HG03108 (cell line): ENCODE data around the gene RPTN.
"Not testable (repeated sequence)": the region's sequence is repeated elsewhere in the genome, so short reads cannot be mapped to it uniquely, and the experiment has no call there.

ENCODE experiments used
- ATAC-seq: cut with Tn5 transposase; IDR thresholded peaks from one replicate; pipeline ENCODE4 v1.9.1; 2021; ENCODE audit warnings: moderate library complexity; ENCODE audit not compliant: unreplicated experiment

Gene RPTN

DNA sequence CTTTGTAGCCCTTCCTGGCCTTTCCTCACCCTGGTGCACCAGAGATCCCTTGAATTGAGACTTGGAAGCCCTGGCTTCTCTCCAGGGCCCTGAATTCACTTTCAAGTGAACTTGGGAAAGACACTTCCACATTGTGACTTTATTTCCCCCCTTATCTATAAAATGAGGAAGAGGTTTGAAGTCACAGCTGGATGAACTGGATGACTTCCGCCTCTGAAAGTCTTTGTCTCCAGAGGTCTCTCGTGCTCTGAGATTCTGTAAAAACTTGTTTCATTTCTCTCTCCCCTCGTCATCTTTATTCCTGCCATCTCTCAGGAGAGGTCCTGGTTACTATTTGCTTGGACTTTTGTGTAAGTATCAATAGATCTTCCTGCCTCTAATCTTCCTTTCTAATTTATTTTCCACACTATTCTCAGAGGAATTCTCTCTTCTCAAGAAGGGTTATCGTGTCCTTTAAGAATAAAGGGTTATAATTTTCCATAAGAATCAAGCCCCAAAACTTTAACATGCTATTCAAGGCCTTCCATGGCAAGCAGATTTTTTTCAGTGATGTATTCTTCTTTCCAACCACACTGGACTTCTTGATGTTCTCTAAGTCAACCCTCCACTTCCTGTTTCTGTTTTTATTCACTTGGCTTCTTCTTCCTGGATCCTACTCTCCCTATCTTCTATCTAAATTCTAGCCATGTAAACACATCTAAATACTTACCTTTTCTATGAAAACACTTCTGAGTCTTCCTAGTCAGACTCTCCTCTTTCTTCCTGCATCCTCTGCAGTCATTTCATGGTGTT is 6.5 kb upstream of the RPTN start:
- ATAC-seq: no peak

DNA sequence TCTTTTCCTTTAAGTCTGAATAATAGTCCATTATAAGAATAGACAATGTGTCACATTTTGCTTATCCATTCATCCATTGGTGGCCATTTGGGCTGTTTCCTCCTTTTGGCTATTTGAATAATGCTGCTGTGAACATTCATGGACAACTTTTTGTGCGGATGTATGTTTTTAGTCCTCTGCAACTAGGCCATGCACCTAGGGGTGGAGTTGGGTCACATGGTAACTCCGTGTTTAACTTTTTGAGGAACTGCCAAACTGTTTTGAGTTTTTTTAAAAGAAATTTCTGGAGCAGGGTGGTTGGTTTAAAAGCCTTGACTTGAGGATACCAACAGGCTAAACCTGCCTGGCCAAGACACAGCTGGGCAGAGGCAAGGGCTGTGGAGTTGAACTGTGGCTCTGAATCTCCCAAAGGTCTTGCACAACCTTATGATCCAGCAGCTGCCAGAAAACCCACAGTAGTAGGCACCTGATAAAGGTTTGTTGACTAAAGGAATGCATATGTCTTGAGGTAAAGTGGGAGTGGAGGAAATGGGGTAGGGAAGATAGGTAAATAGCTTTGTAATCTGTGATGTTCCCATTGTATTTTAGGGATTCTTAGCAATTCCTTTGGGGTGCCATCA is 5.6 kb upstream of the RPTN start:
- no peak for ATAC-seq

DNA sequence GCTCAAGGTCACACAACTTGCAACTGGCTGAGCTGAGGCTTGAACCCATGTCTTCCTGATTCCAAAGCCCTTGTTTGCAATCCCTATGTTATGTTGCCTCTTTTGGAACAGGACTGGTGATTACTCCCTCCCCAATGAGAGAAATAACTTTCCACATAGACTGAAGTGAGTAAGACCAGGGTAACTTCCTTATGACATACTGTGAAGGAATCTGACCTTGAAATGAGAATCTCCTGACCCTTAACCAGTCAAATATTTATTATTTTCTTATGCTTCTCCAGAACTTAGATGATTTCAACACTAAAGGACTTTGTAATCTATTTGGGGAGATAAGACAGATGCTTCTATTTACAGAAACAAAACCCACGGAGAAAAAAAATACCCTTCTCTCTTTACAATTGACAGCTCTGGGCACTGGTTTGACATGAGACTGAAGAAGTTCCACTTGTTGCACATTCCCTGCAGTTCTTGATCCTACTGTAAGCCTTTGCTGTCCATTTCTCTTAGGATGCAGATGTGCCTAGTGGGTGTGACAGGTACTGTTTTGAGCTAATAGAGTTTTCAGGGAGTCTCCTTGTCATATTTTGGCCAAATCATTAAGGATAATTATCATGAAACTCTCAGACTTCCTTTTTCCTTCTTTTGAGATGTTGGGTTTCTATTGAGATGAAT is 3.9 kb upstream of the RPTN start:
- ATAC-seq: no peak

DNA sequence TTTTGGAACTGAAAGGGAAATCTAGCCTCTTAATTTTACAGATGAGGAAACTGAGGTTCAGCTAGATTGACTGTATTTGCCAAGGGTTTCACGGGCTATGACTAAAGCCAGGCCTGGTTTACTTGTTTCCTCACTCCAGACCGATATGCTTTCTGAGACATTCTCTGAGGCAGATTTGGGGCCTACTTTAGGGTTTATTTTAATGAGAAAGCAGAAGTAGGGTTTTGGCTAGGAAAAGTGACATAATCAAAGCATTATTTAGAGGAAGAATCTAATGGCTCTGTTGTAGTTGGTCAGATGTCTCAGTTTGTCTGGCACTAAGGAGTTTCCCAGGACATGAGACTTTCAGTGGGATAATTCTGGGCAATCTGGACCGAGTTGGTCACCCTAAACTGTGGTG is 1.5 kb upstream of the RPTN start:
- no peak for ATAC-seq

DNA sequence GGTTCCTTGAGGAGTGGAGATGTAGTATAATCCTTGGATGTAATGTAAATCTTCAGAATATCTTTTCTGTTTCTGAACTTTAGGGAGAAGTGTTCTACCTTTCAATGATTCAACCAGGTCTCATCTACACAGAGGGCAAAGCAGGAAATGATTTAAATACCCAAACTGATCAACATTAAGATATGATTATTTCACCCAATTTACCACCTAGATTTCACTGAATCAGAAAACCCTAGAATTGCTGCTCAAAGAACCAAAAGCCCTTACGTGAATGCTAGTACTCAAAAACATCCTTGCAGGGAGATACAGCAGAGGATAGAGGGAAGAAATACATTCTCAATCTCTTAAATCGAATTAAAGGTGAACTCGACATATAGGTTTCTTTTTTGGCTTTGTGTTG is 5.0 kb downstream of the RPTN start:
- no peak for ATAC-seq

DNA sequence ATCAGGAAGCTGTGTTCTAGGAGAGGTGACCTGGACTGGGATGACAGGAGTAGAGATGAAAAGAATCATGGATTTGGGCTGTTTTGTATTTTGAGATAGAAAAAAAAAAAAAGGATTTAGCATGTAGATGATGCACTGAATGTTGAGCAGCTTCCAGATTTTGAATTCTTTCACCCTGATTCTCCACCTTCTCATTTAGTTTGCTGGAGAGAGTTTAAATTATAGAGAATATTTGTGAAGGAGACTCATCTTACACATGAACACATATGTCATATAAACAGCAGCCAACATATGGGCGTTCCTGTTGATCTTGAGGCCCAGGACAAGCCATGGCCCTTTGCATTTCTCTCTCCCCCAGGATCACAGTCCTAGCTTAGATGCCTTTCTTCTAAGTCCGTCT is 7.4 kb downstream of the RPTN start:
- no peak for ATAC-seq

DNA sequence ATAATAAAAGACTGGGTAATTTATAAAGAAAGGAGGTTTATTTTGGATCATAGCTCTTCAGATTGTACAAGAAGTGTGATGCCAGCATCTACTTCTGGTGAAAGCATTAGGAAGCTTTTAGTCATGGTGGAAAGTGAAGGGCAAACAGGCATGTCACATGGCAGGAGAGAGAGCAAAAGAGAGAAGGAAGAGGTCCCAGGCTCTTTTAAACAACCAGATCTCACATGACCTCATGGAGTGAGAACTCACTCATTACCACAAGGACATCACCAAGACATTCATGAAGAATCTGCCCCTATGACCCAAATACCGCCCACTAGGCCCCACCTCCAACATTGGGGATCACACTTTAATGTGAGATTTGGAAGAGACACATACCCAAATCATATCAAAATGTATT is 10.0 kb downstream of the RPTN start:
- no peak for ATAC-seq

DNA sequence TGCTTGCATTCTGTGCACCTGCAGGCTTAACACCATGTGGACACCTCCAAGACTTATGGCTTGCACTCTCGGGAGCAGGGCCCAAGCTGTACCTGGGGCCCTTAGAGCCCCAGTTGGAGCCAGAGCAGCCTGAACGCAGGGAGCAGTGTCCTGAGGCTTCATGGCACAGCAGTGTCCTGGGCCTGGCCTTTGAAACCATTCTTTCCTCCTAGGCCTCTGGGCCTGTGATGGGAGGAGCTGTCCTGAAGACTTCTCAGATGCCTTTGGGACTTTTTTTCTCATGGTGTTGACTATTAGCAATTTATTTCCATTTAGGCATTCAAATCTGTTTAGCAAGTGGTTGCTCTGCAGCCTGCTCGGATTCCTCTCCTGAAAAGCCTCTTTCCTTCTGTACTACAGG is 11.0 kb downstream of the RPTN start:
- ATAC-seq: no peak

DNA sequence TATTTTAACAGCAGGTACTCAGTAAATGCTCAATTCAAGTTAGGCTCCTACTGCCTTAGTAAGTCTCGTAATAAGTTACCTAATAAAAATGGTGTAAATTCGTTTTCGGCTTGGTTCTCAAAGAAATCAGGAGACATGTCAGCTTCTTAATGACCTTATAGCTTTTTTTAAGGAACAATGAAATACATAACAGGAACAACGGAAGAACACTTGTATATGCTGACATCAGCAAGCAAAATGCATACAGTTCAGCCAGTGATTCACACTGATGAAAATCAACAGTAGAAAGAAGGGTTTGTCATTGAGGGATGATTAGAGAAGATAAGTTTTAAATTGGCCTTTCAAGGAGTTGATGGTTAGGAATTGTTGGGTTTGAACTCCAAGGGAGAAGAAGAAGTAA is 13.3 kb downstream of the RPTN start:
- no peak for ATAC-seq

DNA sequence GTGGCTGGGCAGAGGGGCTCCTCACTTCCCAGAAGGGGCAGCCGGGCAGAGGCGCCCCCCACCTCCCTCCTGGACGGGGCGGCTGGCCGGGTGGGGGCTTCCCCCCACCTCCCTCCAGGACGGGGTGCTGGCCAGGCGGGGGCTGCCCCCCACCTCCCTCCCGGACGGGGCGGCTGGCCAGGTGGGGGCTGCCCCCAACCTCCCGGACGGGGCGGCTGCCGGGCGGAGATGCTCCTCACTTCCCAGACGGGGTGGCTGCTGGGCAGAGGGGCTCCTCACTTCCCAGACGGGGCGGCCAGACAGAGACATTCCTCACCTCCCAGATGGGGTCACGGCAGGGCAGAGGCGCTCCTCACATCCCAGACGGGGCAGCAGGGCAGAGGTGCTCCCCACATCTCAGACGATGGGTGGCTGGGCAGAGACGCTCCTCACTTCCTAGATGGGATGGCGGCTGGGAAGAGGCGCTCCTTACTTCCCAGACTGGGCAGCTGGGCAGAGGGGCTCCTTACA is 14.3 kb downstream of the RPTN start:
- ATAC-seq: not testable (repeated sequence)

DNA sequence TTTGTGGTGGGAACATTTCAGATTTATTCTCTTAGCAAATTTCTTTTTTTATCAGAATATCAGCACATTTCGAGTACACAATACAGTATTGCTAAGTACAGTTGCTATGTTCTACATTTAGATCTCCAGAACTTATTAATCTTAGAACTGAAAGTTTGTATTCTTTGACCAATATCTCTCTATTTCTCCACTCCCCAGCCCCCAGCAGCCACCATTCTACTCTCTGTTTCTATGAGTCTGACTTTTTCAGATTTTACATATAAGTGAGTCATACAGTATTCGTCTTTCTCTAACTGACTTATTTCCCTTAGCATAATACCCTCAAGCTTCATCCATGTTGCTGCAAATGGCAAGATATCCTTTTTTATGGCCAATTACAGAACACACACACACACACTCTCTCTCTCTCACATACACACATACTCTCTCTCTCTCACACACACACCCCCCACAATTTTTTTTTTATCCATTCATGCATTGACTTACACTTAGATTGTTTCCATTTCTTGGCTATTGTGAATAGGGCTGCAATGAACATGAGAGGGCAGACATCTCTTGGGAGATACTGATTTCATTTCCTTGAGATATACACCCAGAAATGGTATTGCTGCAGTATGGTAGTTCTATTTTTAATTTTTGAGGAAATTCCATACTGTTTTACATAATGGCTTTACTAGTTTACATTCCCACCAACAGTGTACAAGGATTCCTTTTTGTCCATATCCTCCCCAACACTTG is 15.7 kb downstream of the RPTN start:
- ATAC-seq: no peak

DNA sequence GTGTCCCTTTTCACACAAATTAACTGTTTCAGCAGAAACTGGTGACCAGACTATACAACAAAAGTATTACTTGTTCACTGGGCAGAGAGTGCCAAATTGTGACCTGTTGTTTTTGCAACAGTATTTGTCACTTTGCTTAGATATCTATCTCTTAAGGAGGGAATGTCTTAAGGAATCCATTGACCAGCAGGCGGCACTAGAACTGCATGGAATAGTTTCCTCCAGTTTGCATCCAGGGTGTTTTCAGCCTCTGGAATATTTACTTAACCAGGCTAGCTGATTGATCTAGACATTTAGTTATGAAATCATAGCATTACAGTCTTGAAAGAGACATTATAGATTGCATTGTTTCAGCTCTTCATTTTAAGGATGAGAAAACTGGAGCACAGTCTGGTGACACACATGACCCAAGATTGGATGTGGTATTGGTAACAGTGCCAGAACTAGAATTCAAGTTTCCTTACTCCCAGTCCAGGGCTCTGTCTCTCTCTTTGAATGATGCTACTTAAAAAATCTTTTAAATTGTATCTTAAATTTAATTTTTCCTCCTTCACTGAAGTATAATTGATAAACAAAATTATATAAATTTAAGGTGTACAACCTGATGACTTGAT is 16.9 kb downstream of the RPTN start:
- no peak for ATAC-seq

DNA sequence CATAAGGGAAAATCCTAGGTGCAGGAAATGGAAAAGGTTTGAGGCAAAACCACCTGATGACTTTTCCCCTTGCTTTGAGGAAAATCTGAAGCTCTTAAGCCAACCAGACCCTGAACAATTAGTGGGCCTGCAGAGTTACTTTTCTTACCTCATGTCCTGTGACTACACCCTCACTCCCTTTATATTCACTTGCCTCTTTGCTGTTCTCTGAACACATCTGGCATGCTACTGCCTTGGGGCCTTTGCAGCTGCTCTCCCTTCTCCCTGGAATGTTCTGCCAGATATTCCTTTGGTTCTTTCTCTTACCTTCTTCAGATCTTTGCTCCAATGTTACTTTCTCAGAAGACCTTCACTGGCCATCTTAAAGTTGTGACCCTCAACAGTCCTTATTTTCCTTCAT is 21.8 kb downstream of the RPTN start:
- ATAC-seq: no peak

DNA sequence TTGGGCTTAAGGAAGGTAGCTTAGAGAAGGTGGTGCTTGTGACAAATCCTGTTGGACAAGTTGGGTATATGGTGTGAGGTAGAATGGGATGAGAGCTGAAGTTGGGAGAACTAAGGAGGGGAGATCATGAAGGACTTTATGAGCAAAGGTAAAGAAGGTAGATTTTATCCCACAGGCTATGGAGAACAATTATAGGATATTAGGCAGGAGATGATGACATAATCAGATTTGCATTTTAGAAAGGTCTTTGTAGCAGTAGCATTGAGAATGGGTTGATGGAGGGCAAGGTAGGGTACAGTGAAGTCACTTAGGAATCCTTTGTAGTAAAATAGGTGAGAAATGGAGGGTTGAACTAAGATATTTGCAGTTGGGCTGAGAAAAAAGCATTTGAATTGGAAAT is 28.8 kb downstream of the RPTN start:
- ATAC-seq: no peak

DNA sequence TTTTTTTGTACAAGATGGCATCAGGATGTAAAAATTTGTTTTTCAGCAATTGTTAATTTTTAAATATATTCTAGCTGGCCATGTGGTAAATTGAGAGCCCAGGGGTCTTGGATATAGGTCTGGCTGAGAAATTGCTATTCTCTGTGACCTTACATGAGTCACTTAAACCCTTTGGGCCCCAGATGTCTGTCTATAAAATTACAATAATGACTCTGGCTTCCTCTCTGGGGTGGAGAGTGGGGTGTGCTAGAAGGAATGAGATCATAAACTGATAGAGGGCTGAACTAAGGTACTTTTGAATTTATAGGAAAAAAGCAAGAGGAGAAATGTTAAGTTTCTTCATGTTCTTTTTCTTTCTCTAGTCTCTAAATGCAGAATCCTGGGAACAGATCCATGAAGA is 31.4 kb downstream of the RPTN start:
- ATAC-seq: no peak

DNA sequence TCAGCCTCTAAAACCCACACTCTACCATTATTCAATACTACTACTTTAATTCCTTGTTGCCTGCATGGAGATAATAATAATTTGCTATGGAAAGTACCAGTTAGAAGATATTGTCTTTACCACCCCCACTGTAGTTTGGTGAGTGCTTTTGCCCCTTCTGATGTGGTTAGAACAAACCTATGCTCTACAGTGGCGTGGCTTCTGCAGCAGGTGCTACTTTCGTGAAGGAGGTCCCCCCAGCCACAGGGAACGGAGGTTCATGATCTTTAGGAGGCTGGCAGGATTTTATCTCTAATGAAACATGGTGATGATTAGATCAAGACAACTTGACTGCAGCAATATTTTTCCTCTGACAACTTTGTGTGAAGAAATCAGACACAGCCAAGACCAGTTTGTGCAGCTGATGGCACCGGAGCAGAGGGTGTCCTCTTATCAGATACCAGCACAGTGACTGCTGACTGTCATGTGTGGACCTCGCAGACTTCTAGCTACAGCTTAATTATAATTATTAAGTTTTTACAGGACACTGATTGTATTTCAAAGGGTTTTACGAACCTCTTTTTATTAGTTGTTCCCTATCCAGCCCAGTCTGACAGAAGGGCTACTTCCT is 33.1 kb downstream of the RPTN start:
- no peak for ATAC-seq

DNA sequence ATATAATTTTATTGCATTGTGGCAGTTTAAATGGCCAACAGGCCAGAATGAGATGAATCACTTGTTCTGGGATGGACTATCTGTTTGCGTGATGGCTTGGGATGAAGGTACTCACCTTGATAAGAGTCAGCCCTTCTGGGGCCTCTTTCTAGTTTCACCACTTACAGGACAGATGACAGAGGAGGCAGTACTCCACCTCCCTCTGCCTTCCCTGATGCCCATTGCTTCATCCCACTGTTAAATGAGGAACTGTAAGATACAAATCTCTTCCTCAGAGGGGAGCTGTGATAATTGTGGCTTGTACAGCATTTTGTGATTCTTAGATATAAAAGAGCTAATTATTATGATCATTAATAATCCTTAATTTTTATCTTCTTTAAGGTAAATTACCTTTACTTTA is 40.1 kb downstream of the RPTN start:
- ATAC-seq: no peak

DNA sequence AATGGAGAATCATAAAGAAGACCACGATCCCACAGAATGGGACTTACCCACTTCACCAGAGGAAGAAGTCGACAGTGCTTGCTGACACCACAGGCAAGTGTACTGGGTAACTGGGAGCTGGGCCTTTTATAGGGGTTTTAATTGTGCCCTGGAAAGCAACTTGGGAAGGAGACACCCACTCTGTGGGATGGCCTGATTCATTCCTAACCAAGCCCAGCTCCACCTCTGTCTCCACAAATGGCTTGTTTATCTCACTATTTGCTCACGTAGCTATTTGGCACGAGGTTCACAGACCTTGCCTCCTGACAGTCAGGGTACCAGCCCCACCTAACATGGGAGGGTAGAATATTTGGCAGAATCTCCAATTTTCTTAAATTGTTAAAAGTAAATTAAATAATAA is 43.7 kb downstream of the RPTN start, which contains the start of gene TCHH:
Gene TCHH, minus strand, starts transcription at position 101 of the 400 bp plus-strand sequence. CDS start 1,364 bp downstream, outside the sequence.
- no peak for ATAC-seq

DNA sequence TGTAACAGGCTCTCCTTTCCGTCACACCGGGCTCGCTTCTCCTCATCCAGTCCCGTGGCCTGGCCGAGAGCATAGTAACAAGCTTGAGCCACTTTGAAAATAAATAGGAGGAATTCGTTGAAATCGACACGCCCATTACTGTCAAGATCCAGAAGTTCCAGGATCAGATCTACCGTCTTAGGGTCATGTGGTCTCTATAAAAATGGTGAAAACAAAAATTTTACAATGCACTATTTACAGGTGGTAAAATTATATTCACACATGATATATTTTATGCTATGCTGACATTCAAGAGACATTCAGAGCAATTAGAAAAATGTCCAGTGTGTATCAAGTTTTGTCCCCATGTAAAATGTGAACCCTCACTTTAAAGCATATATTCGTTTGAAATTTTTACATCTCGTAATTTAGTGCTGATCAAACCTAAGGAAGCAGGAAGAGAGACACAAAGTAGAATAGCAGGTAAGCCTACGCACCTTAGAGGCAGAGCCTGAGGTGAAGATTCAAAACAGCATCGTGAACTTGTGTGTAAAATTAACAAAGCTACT is 46.1 kb downstream of the RPTN start:
- ATAC-seq: no peak
